HL-60 (cell line): ENCODE data around the gene INAFM2.

Experiments
- DNase-seq, 2 experiments: peaks; one replicate each; pipeline ENCODE4 v3.0.0-alpha.2; 2010 to 2020; ENCODE audit warnings: low read depth in 1 of 2, low spot score in 1 of 2
- H3K27ac ChIP-seq: fragments of 250-450 bp; sonication (Bioruptor Pico); replicated peaks from 2 replicates; pipeline ENCODE4 v1.5.1; 2020; ENCODE audit warnings: mild to moderate bottlenecking, moderate library complexity
- H3K27me3 ChIP-seq: fragments of 250-450 bp; sonication (Bioruptor Pico); 2 replicates; pipeline ENCODE4 v1.5.1; 2021; ENCODE audit warnings: mild to moderate bottlenecking, moderate library complexity; ENCODE audit not compliant: insufficient read depth, poor library complexity, severe bottlenecking
- H3K4me3 ChIP-seq: replicated peaks from 2 replicates; pipeline ENCODE4 v1.5.1; 2011; ENCODE audit warnings: mild to moderate bottlenecking, control low read depth, low read length; ENCODE audit not compliant: insufficient read depth
- GABPA ChIP-seq: IDR thresholded peaks from 2 replicates; pipeline ENCODE4 v1.6.1; 2012; ENCODE audit warnings: low read depth
- POLR2AphosphoS5 ChIP-seq: IDR thresholded peaks from 2 replicates; pipeline ENCODE4 v1.6.1; 2012; ENCODE audit warnings: low read depth
- SPI1 ChIP-seq: IDR thresholded peaks from 2 replicates; pipeline ENCODE4 v1.6.1; 2012; ENCODE audit warnings: low read depth, mild to moderate bottlenecking, borderline replicate concordance
- TF ChIP-seq, protein P1 (sequence below): IDR thresholded peaks from one replicate; pipeline ENCODE4 v1.5.1; 2011; ENCODE audit warnings: low read length, control low read depth, inconsistent platforms; ENCODE audit not compliant: insufficient read depth
- TF ChIP-seq, protein P2 (sequence below): IDR thresholded peaks from 2 replicates; pipeline ENCODE4 v1.6.1; 2012; ENCODE audit warnings: low read depth; ENCODE audit not compliant: insufficient replicate concordance

INAFM2 gene

DNA sequence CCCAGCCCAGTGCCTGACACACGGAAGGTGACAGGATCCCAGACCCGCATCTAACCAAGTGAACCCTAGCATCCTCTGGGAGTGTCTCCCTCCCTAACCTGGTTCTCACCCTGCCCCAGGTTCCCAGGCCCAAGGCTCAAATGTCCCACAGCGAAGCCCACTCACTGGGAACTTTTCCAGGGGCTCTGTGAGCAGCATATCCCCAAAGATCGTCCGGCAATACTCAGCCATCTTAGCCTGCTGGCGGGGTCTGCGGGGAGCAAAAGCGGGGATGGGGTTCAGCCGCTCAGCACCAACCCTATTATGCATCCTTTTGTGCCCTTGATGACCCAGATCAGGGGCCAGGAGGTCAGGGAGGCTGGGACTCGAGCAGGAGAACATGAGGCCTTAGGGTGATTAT lies 26.1 kb upstream of the INAFM2 start:
- no peak for DNase-seq
- no peaks in the 10 kb centered on the region for H3K27me3 ChIP-seq
- no peak overlapping the region for H3K27ac ChIP-seq
- TF ChIP-seq, protein P1, sequence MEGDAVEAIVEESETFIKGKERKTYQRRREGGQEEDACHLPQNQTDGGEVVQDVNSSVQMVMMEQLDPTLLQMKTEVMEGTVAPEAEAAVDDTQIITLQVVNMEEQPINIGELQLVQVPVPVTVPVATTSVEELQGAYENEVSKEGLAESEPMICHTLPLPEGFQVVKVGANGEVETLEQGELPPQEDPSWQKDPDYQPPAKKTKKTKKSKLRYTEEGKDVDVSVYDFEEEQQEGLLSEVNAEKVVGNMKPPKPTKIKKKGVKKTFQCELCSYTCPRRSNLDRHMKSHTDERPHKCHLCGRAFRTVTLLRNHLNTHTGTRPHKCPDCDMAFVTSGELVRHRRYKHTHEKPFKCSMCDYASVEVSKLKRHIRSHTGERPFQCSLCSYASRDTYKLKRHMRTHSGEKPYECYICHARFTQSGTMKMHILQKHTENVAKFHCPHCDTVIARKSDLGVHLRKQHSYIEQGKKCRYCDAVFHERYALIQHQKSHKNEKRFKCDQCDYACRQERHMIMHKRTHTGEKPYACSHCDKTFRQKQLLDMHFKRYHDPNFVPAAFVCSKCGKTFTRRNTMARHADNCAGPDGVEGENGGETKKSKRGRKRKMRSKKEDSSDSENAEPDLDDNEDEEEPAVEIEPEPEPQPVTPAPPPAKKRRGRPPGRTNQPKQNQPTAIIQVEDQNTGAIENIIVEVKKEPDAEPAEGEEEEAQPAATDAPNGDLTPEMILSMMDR: no peak
- TF ChIP-seq, protein P2, sequence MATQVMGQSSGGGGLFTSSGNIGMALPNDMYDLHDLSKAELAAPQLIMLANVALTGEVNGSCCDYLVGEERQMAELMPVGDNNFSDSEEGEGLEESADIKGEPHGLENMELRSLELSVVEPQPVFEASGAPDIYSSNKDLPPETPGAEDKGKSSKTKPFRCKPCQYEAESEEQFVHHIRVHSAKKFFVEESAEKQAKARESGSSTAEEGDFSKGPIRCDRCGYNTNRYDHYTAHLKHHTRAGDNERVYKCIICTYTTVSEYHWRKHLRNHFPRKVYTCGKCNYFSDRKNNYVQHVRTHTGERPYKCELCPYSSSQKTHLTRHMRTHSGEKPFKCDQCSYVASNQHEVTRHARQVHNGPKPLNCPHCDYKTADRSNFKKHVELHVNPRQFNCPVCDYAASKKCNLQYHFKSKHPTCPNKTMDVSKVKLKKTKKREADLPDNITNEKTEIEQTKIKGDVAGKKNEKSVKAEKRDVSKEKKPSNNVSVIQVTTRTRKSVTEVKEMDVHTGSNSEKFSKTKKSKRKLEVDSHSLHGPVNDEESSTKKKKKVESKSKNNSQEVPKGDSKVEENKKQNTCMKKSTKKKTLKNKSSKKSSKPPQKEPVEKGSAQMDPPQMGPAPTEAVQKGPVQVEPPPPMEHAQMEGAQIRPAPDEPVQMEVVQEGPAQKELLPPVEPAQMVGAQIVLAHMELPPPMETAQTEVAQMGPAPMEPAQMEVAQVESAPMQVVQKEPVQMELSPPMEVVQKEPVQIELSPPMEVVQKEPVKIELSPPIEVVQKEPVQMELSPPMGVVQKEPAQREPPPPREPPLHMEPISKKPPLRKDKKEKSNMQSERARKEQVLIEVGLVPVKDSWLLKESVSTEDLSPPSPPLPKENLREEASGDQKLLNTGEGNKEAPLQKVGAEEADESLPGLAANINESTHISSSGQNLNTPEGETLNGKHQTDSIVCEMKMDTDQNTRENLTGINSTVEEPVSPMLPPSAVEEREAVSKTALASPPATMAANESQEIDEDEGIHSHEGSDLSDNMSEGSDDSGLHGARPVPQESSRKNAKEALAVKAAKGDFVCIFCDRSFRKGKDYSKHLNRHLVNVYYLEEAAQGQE: no peak
- TF ChIP-seq GABPA (no peak), SPI1 (no peak), POLR2AphosphoS5 (no peak; the same call in 1 of the 2 replicates)
- no peak overlapping the region for H3K4me3 ChIP-seq

DNA sequence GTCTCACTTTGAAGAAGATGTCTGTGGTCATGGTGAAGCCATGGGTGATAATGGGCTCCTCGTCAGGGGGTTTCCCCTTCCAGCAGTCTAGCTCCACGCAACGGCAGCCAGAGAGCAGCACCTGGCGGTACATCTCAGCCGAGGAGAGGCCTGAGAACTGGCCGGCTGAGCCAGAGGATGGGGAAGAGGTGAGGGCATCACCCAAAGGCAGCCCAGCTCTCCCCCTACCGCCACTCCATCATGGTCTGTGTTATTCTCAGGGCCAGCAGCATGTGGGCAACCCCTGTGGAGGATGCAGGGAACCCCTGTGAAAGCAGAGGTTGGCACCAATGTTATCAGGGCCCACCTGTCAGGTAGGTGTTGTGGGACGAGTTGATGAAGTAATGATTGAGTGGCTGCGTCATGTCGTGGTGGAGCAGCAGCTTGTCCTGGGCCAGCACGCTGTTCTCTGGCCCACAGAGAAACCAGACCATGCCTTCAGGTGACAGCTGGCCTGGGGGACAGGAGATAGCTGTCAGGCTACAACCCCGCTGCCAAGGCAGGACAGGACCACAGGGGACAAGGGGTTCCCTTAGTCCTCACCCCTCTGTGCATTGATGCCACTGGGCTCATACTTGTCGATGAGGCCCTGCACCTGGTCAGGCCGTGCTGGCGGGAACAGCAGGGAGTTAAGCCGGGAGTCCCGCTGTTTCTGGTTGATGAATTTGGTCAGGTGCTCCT lies 25.1 kb upstream of the INAFM2 start:
- no peak for TF ChIP-seq GABPA
- DNase-seq: no peak
- no peak overlapping the region for H3K4me3 ChIP-seq

DNA sequence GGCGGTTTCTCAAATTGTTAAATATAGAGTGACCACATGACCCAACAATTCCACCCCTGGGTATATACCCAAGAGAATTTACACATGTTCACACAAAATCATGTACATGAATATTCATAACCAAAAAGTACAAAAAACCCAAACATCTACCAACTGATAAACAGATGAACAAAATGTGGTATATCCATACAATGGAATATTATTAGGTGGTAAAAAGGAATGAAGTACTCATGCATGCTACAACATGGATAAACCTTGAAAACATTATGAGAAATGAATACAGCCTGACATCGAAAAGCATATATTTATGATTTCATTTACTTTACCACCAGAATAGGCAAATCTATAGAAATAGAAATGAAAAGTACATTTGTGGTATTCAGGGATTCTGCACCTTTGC lies 23.1 kb upstream of the INAFM2 start:
- TF ChIP-seq, protein P2: no peak
- TF ChIP-seq POLR2AphosphoS5 (no peak), GABPA (no peak)
- DNase-seq: no peak
- H3K4me3 ChIP-seq: no peak overlapping the region
- H3K27ac ChIP-seq: no peak overlapping the region
- H3K27me3 ChIP-seq: no peaks in the 10 kb centered on the region

More for the DNA sequence above, 25.1 kb upstream of the INAFM2 start:
- Histone ChIP-seq H3K27me3 (no peaks in the 10 kb centered on the region), H3K27ac (no peak overlapping the region)

DNA sequence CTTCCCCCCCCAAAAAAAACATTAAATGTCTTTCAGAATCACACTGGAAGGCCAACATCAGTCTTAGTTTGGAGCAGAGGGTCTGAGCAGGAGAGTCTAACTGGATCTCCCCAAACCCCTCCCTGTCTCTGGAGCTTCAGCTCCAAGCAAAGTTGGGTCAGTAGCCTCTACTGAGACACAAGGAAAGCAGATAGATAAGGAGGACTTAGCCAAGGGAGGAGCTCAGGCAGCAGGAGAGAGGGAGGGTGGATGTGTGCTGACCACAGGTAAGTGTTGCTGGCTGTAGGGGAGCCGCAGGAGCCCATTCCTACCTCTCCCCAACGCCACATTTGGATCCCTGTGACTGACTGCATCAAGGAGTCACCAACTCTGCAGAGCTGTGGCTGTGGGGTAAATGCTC lies 22.7 kb upstream of the INAFM2 start:
- TF ChIP-seq SPI1 (no peak), POLR2AphosphoS5 (no peak), GABPA (no peak)
- TF ChIP-seq, protein P1: no peak
- TF ChIP-seq, protein P2: no peak
- H3K27me3 ChIP-seq: no peaks in the 10 kb centered on the region
- DNase-seq: no peak
- no peak overlapping the region for H3K27ac ChIP-seq
- no peak overlapping the region for H3K4me3 ChIP-seq
